OCI-LY3 (cell line): ENCODE measurements around the gene CYP1B1.

ENCODE experiments used
- CTCF ChIP-seq: fragments of 200-600, 300-600 bp; sonication (generic); IDR thresholded peaks from 2 replicates; pipeline ENCODE4 v1.5.1; 2014; ENCODE audit warnings: antibody characterized with exemption, low read length, low read depth
- EZH2phosphoT487 ChIP-seq: fragments of 200-600 bp; shearing (Covaris generic); IDR thresholded peaks from 2 replicates; pipeline ENCODE4 v1.6.1; 2018; ENCODE audit warnings: antibody characterized with exemption, mixed run types, low read depth

- TF ChIP-seq CTCF (no peak), EZH2phosphoT487 (no peak)
Observed at GRCh38 chr2:38056216-38056615, 19.7 kb downstream of the CYP1B1 start.
